ENCODE measurements around the gene SUGP1. TPM values are rescaled to one million over a fixed set of nuclear protein-coding genes. Genes with fewer than 3 reads are reported as not detected.

Gene SUGP1
- total RNA-seq, 2 experiments from 2014 or later = 42.8 to 51.3 TPM

- H3K27me3 Mint-ChIP-seq = no peaks in the 10 kb centered on the region
- DNase-seq (peak; percentile 26), ATAC-seq (peak; percentile 70)
- no peak for TF ChIP-seq CTCF (IDR thresholded peaks at IDR 0.05)
- H3K36me3 Mint-ChIP-seq (ENCODE audit: low read depth) = peaks cover 27% of the 10 kb centered on the region
- intact Hi-C loops (cut with micrococcal nuclease) = no loop called here
- H3K4me3 Mint-ChIP-seq = no peak overlapping the region
- H3K9me3 Mint-ChIP-seq = no peaks in the 10 kb centered on the region
- H3K27ac Mint-ChIP-seq = peak overlapping the region; percentile 81
- POLR2A ChIA-PET = interaction anchor here (0.6 to 0.9 kb wide), 2 partner anchors 7 to 18 kb away, joined by 3 read pairs; no protein-coding TSS in a partner anchor
- CTCF ChIA-PET = no interaction called here
- peaks cover 27% of the 10 kb centered on the region for H3K4me1 Mint-ChIP-seq (ENCODE audit: low read depth)
Measured at GRCh38 chr19:19329126-19329525, 8.8 kb upstream of the SUGP1 start.

GRCh38 chr19:19327672-19328071 is 7.4 kb upstream of the SUGP1 start:
- no peak for ATAC-seq

GRCh38 chr19:19324059-19324770 is 3.9 kb upstream of the SUGP1 start:
- Mint-ChIP-seq H3K4me1 (ENCODE audit: low read depth) (peaks cover 39% of the 10 kb centered on the region), H3K4me3 (no peak overlapping the region), H3K27me3 (no peaks in the 10 kb centered on the region), H3K27ac (peak overlapping the region; percentile 4), H3K36me3 (ENCODE audit: low read depth) (peaks cover 31% of the 10 kb centered on the region), H3K9me3 (no peaks in the 10 kb centered on the region)
- DNase-seq (no peak), ATAC-seq (no peak)
- no peak for TF ChIP-seq CTCF (IDR thresholded peaks at IDR 0.05)
- ChIA-PET CTCF (interaction anchor here (0.9 to 1.8 kb wide), 4 partner anchors 9 to 169 kb away, joined by 3 to 7 read pairs (median 5); no protein-coding TSS in a partner anchor), POLR2A (interaction anchor here (1.3 to 2.1 kb wide), 2 partner anchors 10 to 87 kb away, joined by 4 to 5 read pairs; no protein-coding TSS in a partner anchor)
- intact Hi-C loops (cut with micrococcal nuclease) = no loop called here

More at GRCh38 chr19:19327672-19328071, 7.4 kb upstream of the SUGP1 start:
- intact Hi-C loops (cut with micrococcal nuclease) = no loop called here
- DNase-seq = no peak
- TF ChIP-seq CTCF (IDR thresholded peaks at IDR 0.05) = no peak
- no peak overlapping the region for H3K4me3 Mint-ChIP-seq
- H3K9me3 Mint-ChIP-seq = no peaks in the 10 kb centered on the region
- CTCF ChIA-PET = no interaction called here
- no peak overlapping the region for H3K27ac Mint-ChIP-seq
- H3K27me3 Mint-ChIP-seq = no peaks in the 10 kb centered on the region
- POLR2A ChIA-PET = no interaction called here
- peaks cover 34% of the 10 kb centered on the region for H3K36me3 Mint-ChIP-seq (ENCODE audit: low read depth)
- H3K4me1 Mint-ChIP-seq (ENCODE audit: low read depth) = peaks cover 34% of the 10 kb centered on the region

- peak overlapping the region; percentile 95 for H3K4me3 Mint-ChIP-seq
- intact Hi-C loops (cut with micrococcal nuclease) = no loop called here
- CTCF ChIA-PET = interaction anchor here (0.7 to 1.9 kb wide), 3 partner anchors 147 to 211 kb away, joined by 3 to 9 read pairs (median 5); no protein-coding TSS in a partner anchor
- peak; percentile 24 for TF ChIP-seq CTCF (IDR thresholded peaks at IDR 0.05)
- ATAC-seq (no peak), DNase-seq (peak; percentile 31)
- POLR2A ChIA-PET = interaction anchor here (0.6 to 1.5 kb wide), 5 partner anchors 8 to 195 kb away, joined by 3 to 4 read pairs (median 4); partner anchors contain the start of genes BORCS8, NDUFA13 and RFXANK
- H3K27me3 Mint-ChIP-seq = no peaks in the 10 kb centered on the region
- H3K27ac Mint-ChIP-seq = peak overlapping the region; percentile 100
- H3K4me1 Mint-ChIP-seq (ENCODE audit: low read depth) = peaks cover 40% of the 10 kb centered on the region
- no peaks in the 10 kb centered on the region for H3K9me3 Mint-ChIP-seq
- H3K36me3 Mint-ChIP-seq (ENCODE audit: low read depth) = peaks cover 24% of the 10 kb centered on the region
Measured at GRCh38 chr19:19321141-19321577, 850 bp upstream of the SUGP1 start.

All from activated CD8-positive, alpha-beta T cell treated with anti-CD3 and anti-CD28 coated beads for 36 hours (primary cell).